Measurements from ENCODE around the gene STK39. TPM values are rescaled to one million over a fixed set of nuclear protein-coding genes. Genes with fewer than 3 reads are reported as not detected.

The STK39 gene
- total RNA-seq, 1 experiment from 2014 or later: 22.1 TPM

DNA sequence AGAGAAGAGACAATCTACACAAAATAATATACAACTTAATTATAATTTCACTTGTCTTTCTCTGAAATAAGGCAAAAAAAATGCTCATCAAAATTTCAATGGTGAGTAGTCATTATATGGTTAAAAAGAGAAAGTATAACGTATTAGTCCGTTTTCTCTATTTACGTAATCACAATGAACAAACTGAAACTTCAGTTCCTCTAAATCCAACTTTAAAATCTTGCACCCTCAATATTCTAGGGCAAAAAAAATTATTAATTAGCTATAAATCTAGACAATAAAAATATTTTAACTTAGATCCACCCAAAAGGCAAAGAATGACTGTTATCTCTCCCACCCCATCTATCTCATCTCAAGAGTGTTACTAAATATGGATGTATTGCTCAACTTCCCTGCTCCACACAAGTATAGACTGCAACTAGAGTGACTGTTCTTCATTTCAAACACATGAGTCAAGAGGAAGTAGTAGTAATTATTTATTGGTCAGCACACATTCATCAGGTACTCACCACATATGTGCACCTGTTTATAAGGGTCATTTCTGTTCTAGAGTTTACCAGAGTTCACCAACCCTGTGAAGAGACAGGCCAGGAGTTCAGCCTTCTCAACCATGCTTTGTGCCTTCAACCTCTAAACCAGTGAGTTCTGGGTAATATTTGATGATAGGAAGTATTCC is 36.4 kb downstream of the STK39 start:
- no peak for DNase-seq
- H3K9me3 ChIP-seq (ENCODE audit: control insufficient read depth, low read depth, low read length): no peaks in the 10 kb centered on the region
- no peak overlapping the region for H2BK120ac ChIP-seq (ENCODE audit: low read depth, low read length, poor library complexity, severe bottlenecking)
- no peaks in the 10 kb centered on the region for H3K79me2 ChIP-seq (ENCODE audit: insufficient read depth, low read length)
- no peak overlapping the region for H2BK15ac ChIP-seq (ENCODE audit: low read depth, low read length)
- H4K8ac ChIP-seq (replicated peaks; ENCODE audit: insufficient read length, low read depth, low read length): no peak overlapping the region
- H3K14ac ChIP-seq (ENCODE audit: insufficient read depth, low read length): no peak overlapping the region
- no peak overlapping the region for H2BK20ac ChIP-seq (ENCODE audit: low read depth, low read length, poor library complexity, severe bottlenecking)
- H3K4me2 ChIP-seq (ENCODE audit: insufficient read depth, insufficient read length, low read length): no peak overlapping the region
- Mint-ChIP-seq H3K27me3 (ENCODE audit: low read depth) (no peaks in the 10 kb centered on the region), H3K27ac (no peak overlapping the region; a peak in 1 of 7 replicates), H3K4me1 (peaks cover 9 to 11% of the 10 kb centered on the region in 2 experiments), H3K9me3 (no peaks in the 10 kb centered on the region), H3K36me3 (ENCODE audit: insufficient read depth in 1 of 3, low read depth in 3 of 3) (no peaks in the 10 kb centered on the region), H3K4me3 (no peak overlapping the region)
- H2BK5ac ChIP-seq (ENCODE audit: insufficient read length, low read length): no peak overlapping the region
- no peak overlapping the region for H4K91ac ChIP-seq (ENCODE audit: insufficient read length, low read depth, low read length)
- no peak overlapping the region for H3T11ph ChIP-seq (ENCODE audit: low read length)
- WGBS (ENCODE audit: extremely low coverage, insufficient read length, low lambda C conversion rate): no CpG with 5 or more reads among the region's 3 CpGs
- no peak overlapping the region for H2AFZ ChIP-seq (ENCODE audit: low read length)
- no peak overlapping the region for H3K27ac ChIP-seq (ENCODE audit: insufficient read length, low read depth, low read length)
- no peaks in the 10 kb centered on the region for H3K79me1 ChIP-seq (ENCODE audit: insufficient read depth, low read depth, low read length, poor library complexity, severe bottlenecking)
- H2AK5ac ChIP-seq (ENCODE audit: insufficient read length, low read length): no peak overlapping the region
- no peaks in the 10 kb centered on the region for H3K27me3 ChIP-seq (ENCODE audit: insufficient read depth, low read length)
- H4K5ac ChIP-seq (ENCODE audit: insufficient read length, low read depth, low read length): no peak overlapping the region
- no peaks in the 10 kb centered on the region for H3K23me2 ChIP-seq (ENCODE audit: insufficient read length, low read depth, low read length, poor library complexity, severe bottlenecking)
- H3K56ac ChIP-seq (ENCODE audit: insufficient read length, low read depth, low read length): no peak overlapping the region
- H4K20me1 ChIP-seq (ENCODE audit: control insufficient read depth, insufficient read depth, insufficient read length): no peaks in the 10 kb centered on the region
- no peak overlapping the region for H3K4ac ChIP-seq (ENCODE audit: low read depth, low read length)
- no peak overlapping the region for H3K9ac ChIP-seq (ENCODE audit: extremely low read depth, insufficient read length, low read length)
- no peak overlapping the region for H3K18ac ChIP-seq (ENCODE audit: insufficient read length, low read depth, low read length)
- no peak for TF ChIP-seq CTCF (conservative IDR thresholded peaks at IDR 0.05)
- H3K4me1 ChIP-seq (ENCODE audit: insufficient read depth, low read length): peaks cover 3% of the 10 kb centered on the region; the same call in 1 of the 2 replicates
- no peak overlapping the region for H3K23ac ChIP-seq (ENCODE audit: insufficient read length, low read depth, low read length)
- H2BK12ac ChIP-seq (ENCODE audit: insufficient read length, low read depth, low read length): no peak overlapping the region
